Spleen (tissue), 7 donors: ENCODE data around the gene CDK5RAP3.

Source experiments
- CTCF ChIP-seq, 11 experiments: fragments of 200-600 bp in 7 of 11; fragments of 450-650 bp in 4 of 11; sonication (generic) in 4 of 11; IDR thresholded peaks in 8 of 11; conservative IDR thresholded peaks in 3 of 11; 1 replicate in 7 of 11; 2 replicates in 4 of 11; pipeline versions ENCODE4 v1.4.0 to v1.8.0; 2016 to 2021; ENCODE audit warnings: antibody characterized with exemption in 11 of 11, inconsistent platforms in 4 of 11, mild to moderate bottlenecking in 1 of 11
- POLR2A ChIP-seq, 3 donors: fragments of 450-650 bp; IDR thresholded peaks; one replicate each; pipeline ENCODE4 v1.5.1; 2017; ENCODE audit warnings: antibody characterized with exemption in 3 of 3, mild to moderate bottlenecking in 1 of 3
- donor health status: DM: no; HTN: no; CAD: no; lungs with moderate emphysema.
- donor health status: DM: no; HTN: no; CAD: no.
- donor health status: DM: no; HTN: no; CAD: no.

DNA sequence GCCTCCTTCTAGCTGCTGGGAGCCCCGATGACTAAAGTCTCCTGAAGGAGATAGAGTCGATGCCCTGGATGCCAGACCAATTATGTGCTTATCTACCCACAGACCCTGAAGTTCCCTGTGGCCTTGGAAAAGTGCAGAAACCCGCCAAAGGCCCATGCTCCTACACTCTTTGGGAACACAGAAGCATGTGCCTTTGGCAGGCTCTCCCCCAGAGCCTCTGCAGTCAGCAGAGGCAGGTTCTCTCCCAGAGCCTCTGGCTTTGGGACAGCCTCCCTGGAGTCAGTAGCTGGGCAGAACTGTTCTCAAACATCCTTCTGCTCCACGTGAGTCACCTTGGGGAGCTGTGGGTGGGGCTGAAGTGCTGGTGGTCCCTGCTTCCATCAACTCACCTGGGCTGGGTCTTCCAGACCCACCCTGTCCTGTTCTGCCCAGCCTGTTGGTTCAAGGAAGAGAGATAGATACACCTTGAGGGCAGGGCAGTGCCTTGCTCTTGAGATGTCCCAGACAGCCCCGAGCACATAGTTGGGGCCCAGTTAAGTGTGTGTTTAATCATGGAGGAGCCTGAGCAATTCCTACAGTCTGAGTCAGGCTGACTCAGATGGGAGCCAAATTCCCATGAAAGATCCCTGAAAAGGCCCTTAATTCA, 3.2 kb upstream of the CDK5RAP3 start:
- no peak for TF ChIP-seq CTCF (IDR thresholded peaks at IDR 0.05 in 8 of 11, conservative IDR thresholded peaks at IDR 0.05 in 3 of 11)
- no peak for TF ChIP-seq POLR2A (IDR thresholded peaks at IDR 0.05)
